ENCODE results near the gene ZMYND15.
A peak's percentile ranks its signal among the peaks of the same experiment; 100 is the strongest.

ZMYND15 gene

DNA sequence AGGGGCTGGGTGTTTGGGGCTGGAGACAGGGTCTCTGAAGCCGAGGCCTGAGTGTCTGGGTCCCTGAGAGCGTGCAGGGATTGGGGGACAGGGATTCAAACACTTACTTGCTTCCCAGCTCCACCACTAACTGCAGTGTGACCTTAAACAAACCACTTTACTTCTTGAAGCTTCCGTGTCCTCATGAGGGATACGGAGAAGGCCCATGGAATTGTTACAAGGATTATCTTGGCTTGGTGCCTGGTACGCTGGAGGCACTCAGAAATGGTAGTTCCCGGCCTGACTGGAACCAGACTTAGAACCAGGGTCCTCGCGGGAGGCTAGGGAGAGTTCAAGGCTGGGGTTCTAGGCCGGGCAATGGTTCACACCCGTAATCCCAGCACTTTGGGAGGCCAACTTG lies 3.0 kb downstream of the ZMYND15 start:
- no peak for DNase-seq (ENCODE audit: low spot score)

DNA sequence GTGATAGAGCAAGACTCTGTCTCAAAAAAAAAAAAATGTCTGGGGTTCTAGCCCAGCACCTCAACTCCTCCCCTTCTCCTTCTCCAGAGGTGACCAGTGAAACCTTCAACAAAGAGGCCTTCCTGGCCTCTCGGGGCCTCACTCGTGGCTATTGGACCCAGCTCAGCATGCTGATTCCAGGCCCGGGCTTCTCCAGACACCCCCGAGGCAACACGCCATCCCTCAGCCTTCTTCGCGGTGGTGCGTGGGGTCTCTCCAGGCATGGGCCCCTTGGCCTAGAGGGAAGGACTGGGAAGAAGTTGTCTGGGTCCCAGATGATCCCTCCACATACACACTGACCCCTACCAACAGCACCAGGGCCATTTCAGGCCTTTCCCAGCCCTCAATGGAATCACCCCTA lies 3.6 kb downstream of the ZMYND15 start:
- no peak for DNase-seq (ENCODE audit: low spot score)

DNA sequence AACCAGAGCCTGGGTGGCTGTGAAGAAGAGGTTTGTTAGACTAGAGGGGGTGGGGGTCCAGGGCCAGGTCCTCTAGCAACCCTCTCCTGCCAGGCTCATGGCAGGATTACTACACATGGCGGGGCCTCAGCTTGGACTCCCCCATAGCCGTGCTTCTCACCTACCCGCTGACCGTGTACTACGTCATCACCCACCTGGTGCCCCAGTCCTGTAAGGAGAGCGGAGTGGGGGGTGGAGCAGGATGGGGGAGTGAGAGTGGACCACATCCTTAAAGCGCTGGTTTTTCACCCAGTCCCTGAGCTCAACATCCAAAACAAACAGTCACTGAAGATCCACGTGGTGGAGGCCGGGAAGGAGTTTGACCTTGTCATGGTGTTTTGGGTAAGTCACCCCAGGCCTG lies 4.3 kb downstream of the ZMYND15 start:
- no peak for DNase-seq (ENCODE audit: low spot score)

DNA sequence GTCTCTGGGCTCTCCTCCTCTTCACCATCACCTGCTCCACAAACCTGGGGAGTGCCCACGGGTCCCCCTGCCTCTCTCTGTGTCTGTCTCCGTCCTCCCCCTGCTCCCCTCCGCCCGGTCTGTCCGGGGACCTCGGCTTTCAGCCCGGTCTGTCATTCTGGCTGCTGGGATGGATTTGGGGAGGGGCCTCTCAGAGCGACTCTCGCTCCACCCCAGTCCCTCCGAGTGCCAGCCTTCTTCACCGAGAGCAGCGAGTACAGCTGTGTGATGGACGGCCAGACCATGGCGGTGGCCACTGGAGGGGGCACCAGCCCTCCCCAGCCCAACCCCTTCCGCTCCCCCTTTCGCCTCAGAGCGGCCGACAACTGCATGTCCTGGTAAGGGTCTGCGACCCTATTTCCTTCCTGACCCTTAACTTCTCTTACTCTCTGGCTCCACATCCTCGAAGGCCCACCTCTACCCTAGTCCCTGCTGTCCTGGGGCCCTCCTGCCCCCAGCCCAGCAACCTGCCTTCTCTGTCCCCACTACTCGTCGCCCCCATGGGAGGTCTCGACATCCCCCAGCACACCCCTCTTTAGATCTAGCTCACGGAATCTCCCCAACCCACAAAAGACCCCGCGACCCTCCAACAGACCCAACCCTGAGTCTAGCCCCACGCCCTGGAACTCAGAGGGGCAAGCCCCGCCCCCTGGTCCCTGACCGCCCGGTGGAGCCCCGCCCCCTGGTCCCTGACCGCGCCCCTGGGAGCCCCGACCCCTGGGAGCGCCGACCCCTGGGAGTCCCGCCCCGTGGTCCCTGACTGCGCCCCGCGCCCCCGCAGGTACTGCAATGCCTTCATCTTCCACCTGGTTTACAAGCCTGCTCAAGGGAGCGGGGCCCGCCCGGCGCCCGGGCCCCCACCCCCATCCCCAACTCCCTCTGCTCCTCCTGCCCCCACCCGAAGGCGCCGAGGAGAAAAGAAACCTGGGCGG lies 5.7 kb downstream of the ZMYND15 start:
- no peak for DNase-seq (ENCODE audit: low spot score)

GRCh38 chr17:4747847-4748246 lies 8.2 kb downstream of the ZMYND15 start:
- DNase-seq (ENCODE audit: low spot score): no peak

DNA sequence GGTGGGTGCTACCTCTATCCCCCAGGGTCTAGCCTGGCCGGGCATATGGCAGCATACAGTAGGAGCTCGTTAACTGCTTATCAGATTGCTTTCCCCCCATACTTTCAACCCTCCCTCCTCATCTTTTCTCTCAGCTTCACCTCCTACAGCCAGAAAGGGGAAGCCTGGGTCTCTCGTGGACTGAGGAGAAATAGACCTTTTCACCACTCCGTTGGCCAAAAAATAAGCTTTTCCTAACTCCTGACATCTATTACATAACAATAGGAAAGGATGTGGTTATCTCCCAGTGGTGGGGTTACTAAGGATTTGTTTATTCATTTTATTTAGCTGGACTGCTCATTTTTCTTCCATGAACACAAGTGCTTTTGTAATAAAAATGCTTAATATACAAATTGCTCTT lies 9.1 kb downstream of the ZMYND15 start:
- DNase-seq (ENCODE audit: low spot score): no peak

GRCh38 chr17:4750606-4751005 lies 11.0 kb downstream of the ZMYND15 start:
- no peak for DNase-seq (ENCODE audit: low spot score)

DNA sequence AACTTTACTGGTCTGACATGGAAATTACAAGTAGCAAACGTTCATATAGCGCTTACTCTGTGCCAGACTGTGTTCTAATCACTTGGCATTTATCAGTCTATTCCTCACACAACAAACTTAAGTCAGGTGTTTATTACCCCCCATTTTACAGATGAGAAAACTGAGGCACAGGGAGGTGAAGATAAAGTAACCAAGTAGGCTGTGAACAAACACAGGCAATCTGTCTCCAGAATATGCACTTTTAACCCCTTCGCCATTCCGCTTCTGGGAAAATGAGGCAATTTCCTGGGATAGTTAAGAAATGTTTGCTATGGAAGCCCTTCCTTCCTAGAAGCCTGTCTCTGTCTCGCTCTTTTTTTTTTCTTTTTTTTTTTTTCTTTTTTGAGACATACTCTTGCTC lies 12.3 kb downstream of the ZMYND15 start:
- DNase-seq (ENCODE audit: low spot score): no peak

DNA sequence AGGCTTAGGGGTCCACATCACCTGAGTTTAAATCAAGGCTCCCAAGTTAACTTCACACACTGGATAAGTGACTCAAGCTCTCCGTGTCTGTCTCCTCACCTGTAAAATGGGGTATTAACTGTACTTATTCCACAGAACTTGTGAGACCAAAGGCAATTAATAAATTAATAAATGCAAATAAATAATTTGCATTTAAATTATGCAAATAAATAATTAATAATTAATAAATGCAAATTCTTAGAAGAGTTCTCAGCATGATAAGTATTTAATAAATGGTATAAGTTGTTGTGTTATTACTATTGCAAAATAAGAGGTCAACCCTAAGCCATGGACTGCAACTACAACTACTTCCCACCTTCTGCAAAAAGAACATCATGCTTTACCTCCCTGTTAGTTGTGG lies 13.8 kb downstream of the ZMYND15 start:
- DNase-seq (ENCODE audit: low spot score): no peak

GRCh38 chr17:4759776-4760236 lies 20.2 kb downstream of the ZMYND15 start:
- DNase-seq (ENCODE audit: low spot score): no peak

- no peak for DNase-seq (ENCODE audit: low spot score)
Observed at GRCh38 chr17:4764595-4764994, 25.0 kb downstream of the ZMYND15 start.

DNA sequence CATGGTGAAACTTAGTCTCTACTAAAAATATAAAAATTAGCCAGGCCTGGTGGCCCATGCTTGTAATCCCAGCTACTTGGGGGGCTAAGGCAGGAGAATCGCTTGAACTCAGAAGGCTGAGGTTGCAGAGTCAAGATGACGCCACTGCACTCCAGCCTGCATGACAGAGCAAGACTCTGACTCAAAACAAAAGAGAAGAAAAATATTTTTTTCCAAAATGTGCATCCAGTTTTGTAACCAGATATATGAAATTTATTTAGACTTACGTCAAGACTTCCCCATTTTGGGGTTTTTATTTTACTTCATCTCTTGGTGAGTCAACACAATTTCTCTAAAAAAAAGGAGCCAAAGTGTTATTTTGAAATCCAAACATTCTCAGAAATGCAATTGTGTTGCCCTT lies 26.6 kb downstream of the ZMYND15 start:
- no peak for DNase-seq (ENCODE audit: low spot score)

DNA sequence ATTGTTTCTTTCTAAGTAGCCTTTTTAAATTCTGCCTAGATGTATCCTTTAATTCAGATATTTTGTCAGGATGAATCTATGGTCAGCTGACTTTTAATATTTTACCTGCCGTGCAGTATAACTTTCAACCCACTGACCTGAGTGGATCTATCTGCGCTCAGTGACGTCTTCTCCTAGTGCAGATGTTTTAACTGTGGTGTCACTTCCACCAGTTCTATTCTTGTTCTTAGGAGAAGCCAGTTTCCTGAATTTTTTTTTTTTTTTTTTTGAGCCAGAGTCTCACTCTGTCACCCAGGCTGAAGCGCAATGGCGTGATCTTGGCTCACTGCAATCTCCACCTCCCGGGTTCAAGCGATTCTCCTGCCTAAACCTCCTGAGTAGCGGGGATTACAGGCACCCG lies 27.1 kb downstream of the ZMYND15 start:
- DNase-seq (ENCODE audit: low spot score): no peak

DNA sequence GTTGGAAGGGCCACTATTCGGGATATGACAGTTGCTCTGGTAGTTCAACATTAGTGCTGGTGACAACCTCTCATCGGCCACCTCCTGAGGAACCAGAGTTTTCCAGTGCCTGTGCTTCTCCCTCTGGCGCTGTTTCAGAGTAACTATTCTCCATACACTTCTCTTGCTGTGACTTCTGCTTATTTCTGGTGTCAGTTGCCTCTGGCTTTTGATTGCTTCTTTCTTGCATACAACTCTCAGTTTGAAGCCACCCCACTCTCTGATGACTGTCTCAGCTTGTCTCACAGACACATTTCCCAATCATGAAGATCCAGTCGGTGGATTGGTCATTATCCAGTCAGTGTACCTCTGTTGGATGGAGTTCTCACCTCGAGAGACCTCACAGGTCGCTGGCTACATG lies 28.7 kb downstream of the ZMYND15 start:
- no peak for DNase-seq (ENCODE audit: low spot score)

- DNase-seq (ENCODE audit: low spot score): peak; percentile 50
Observed at GRCh38 chr17:4769628-4770027, 30.0 kb downstream of the ZMYND15 start.

DNA sequence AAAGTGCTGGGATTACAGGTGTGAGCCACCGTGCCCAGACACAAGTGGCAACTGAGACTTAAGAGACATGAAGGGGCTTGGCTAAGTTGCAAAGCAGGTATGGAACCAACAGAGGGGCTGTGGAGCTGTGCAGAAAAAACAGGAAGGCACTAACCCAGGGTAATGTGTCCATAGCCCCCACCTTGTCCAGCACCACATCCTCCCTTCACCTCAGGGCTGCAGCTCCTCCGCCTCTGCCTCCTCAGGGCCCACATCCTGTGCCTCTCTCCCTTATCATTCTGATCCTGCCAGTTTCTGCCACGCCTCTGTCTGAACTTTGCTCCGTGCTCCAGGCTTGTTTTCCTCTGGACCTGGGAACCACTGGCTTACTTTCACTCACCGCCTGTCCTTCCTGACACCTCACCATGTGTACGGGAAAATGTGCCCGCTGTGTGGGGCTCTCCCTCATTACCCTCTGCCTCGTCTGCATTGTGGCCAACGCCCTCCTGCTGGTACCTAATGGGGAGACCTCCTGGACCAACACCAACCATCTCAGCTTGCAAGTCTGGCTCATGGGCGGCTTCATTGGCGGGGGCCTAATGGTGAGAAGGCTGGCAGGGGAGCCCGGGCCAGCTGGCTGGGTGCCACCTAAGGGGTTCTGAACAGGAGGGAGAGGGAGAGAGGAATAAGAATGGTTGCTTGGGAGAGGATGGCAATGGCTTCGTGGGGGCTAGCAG lies 32.0 kb downstream of the ZMYND15 start, which contains the start of gene TM4SF5:
TM4SF5 (plus strand) TSS at position 368 of the 716 bp plus-strand sequence; CDS start at position 405, 37 bp downstream.
- no peak for DNase-seq (ENCODE audit: low spot score)

GRCh38 chr17:4772235-4772613 lies 32.6 kb downstream of the ZMYND15 start:
- no peak for DNase-seq (ENCODE audit: low spot score)

DNA sequence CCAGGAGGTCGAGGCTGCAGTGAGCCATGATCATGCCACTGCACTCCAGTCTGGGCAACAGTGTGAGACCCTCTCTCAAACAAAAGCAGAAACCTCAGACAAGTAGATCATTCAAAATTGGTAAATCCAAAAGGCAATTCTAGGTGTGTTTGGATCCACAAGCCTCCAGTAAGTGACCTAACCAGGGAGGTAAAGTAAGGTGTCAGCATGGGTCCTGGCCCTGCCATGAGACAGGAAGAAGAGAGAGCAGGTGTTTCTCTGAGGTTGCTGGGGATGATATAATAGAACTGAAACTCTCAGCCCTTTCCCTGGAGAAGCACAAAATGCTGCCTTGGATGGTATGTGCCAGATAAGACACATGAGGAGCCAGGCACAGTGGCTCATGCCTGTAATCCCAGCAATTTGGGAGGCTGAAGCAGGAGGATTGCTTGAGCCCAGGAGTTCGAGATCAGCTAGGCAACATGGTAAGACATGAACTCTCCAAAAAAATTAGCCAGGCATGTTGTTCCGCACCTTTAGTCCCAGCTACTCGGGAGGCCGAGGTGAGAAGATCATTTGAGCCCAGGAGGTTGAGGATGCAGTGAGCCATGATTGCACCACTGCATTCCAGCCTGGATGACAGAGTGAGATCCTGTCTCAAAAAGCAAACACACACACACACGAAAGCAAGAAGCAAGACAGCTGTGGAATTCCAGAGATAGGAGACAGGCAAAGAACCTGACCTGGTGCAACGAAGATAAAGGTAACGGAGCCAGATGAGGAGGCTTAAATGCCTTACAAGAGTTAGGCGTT lies 38.5 kb downstream of the ZMYND15 start:
- no peak for DNase-seq (ENCODE audit: low spot score)

- no peak for DNase-seq (ENCODE audit: low spot score)
Observed at GRCh38 chr17:4780325-4780955, 40.8 kb downstream of the ZMYND15 start.

- DNase-seq (ENCODE audit: low spot score): no peak
Observed at GRCh38 chr17:4782652-4783051, 43.0 kb downstream of the ZMYND15 start.

- no peak for DNase-seq (ENCODE audit: low spot score)
Observed at GRCh38 chr17:4785311-4786105, 45.9 kb downstream of the ZMYND15 start.

Measured in GM03348 (cell line).